Lower leg skin (tissue), 4 donors: ENCODE results near the gene PHLPP1. TPM values are rescaled to one million over a fixed set of nuclear protein-coding genes. Genes with fewer than 3 reads are reported as not detected.

Source experiments
- DNase-seq, 2 donors: peaks; one replicate each; pipeline ENCODE4 v3.0.0-alpha.2; 2019; ENCODE audit warnings: low spot score in 2 of 2
- H3K4me3 ChIP-seq: fragments of 200-600 bp; sonication (generic); 2 replicates; pipeline ENCODE4 v1.5.1; 2017; ENCODE audit warnings: mild to moderate bottlenecking, low read depth; ENCODE audit not compliant: poor library complexity, severe bottlenecking
- POLR2A ChIP-seq, 2 donors: fragments of 450-650 bp; IDR thresholded peaks; one replicate each; pipeline ENCODE4 v1.6.1; 2016 to 2017; ENCODE audit warnings: antibody characterized with exemption in 2 of 2, mild to moderate bottlenecking in 1 of 2, moderate library complexity in 1 of 2
- WGBS, 2 donors: methylation state at CpG; one replicate each; pipeline ENCODE4 v1.1.5; 2018; 5-methylcytosine and 5-hydroxymethylcytosine counted together
- intact Hi-C: fragments of 100-400 bp; cut with DNase I; formaldehyde crosslinking; loops from one replicate; pipeline ENCODE4 v1.15.0; 2023; ENCODE audit warnings: low total_unique reads
- total RNA-seq, 4 donors: library from RNA; depleted of rRNA; stranded (reverse); fragments of >200 nt; gene quantifications; one replicate each; pipeline ENCODE4 v1.1.0, GENCODE V29; 2016
- TF ChIP-seq, protein P1 (sequence below), 3 donors: fragments of 450-650 bp; IDR thresholded peaks; one replicate each; pipeline ENCODE4 v1.5.1; 2016; ENCODE audit warnings: antibody characterized with exemption in 3 of 3, mild to moderate bottlenecking in 3 of 3, moderate library complexity in 2 of 3

The PHLPP1 gene
- total RNA-seq, 4 donors from 2014 or later: 27.3 to 38.5 (median 33.1) TPM

- TF ChIP-seq, protein P1, sequence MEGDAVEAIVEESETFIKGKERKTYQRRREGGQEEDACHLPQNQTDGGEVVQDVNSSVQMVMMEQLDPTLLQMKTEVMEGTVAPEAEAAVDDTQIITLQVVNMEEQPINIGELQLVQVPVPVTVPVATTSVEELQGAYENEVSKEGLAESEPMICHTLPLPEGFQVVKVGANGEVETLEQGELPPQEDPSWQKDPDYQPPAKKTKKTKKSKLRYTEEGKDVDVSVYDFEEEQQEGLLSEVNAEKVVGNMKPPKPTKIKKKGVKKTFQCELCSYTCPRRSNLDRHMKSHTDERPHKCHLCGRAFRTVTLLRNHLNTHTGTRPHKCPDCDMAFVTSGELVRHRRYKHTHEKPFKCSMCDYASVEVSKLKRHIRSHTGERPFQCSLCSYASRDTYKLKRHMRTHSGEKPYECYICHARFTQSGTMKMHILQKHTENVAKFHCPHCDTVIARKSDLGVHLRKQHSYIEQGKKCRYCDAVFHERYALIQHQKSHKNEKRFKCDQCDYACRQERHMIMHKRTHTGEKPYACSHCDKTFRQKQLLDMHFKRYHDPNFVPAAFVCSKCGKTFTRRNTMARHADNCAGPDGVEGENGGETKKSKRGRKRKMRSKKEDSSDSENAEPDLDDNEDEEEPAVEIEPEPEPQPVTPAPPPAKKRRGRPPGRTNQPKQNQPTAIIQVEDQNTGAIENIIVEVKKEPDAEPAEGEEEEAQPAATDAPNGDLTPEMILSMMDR (IDR thresholded peaks at IDR 0.05): no peak
- no peak for TF ChIP-seq POLR2A (IDR thresholded peaks at IDR 0.05)
- no peak for DNase-seq
- H3K4me3 ChIP-seq: no peak overlapping the region
- 72 to 81% methylated on average over 8 of the region's 8 CpGs for WGBS, 2 donors
- intact Hi-C loops: no loop called here
These were observed 6.8 kb downstream of the PHLPP1 start for GRCh38 chr18:62721839-62722795.

DNA sequence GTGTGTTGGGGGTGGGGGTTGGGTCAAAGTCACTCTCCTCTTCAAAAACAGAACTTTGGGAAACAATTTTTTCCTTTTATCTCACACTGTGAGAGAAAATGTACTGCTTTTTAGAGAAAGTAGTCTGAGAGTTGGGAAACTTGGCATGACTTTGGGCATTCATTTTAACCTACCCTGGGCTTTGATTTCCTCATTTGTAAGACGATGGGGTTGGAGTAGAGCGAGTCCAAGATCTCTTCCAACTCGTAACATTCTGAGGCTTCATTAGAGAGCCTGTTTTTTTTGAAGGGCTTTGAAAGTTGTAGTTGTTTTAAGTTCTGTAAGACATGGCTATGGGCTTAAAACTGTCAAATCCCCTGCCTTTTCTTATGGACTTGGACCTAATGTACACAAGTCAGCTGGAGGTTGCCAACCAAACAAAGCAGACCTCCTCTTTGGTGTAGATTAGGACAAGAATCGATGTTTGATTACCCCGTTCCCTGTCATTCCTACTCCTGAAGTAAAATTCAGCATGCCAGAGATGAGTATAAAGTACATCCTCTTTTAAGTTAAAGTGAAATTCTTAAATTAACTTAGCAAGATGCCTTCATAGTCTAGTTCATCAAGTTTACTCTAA is 8.4 kb downstream of the PHLPP1 start:
- 58 to 77% methylated on average over 5 of the region's 5 CpGs for WGBS, 2 donors
- TF ChIP-seq POLR2A (IDR thresholded peaks at IDR 0.05): no peak
- TF ChIP-seq, protein P1 (IDR thresholded peaks at IDR 0.05): no peak
- intact Hi-C loops: no loop called here

DNA sequence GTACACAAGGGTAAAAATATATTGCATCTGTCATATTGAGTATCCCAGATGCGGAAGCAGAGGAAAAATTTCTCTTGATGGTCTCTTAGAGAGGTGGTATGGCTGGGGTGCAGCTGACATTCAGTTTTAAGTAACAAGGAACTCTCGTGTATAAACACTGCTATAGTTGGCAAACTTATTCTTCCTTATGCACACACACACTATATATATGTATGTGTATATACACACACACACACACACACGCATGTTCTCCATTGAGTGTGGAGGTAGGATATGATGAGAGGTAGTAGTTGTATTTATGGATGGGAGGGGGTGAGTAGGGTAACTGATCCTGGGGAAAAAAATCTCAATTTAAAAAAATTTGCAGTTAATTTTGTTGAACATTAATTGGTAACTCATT is 10.6 kb downstream of the PHLPP1 start:
- 81 to 86% methylated on average over 3 of the region's 3 CpGs for WGBS, 2 donors
- intact Hi-C loops: no loop called here
- H3K4me3 ChIP-seq: no peak overlapping the region
- no peak for DNase-seq
- TF ChIP-seq POLR2A (IDR thresholded peaks at IDR 0.05): no peak
- TF ChIP-seq, protein P1 (IDR thresholded peaks at IDR 0.05): no peak

More for the DNA sequence above, 8.4 kb downstream of the PHLPP1 start:
- H3K4me3 ChIP-seq: no peak overlapping the region
- no peak for DNase-seq

- WGBS, 2 donors: 89 to 92% methylated on average over 2 of the region's 2 CpGs
- H3K4me3 ChIP-seq: no peak overlapping the region
- TF ChIP-seq POLR2A (IDR thresholded peaks at IDR 0.05): no peak
- TF ChIP-seq, protein P1 (IDR thresholded peaks at IDR 0.05): no peak
- DNase-seq: no peak
- intact Hi-C loops: no loop called here
These were observed 12.9 kb downstream of the PHLPP1 start for GRCh38 chr18:62728254-62728653.

- intact Hi-C loops: no loop called here
- no peak for TF ChIP-seq POLR2A (IDR thresholded peaks at IDR 0.05)
- TF ChIP-seq, protein P1 (IDR thresholded peaks at IDR 0.05): no peak
- no peak for DNase-seq
- no peak overlapping the region for H3K4me3 ChIP-seq
- whole genome bisulfite sequencing, 2 donors: 92 to 93% methylated on average over 13 of the region's 13 CpGs
These were observed 14.4 kb downstream of the PHLPP1 start for GRCh38 chr18:62729487-62730386.
